Activated CD8-positive, alpha-beta memory T cell treated with anti-CD3 and anti-CD28 coated beads, Interleukin-2, amount 50 U/mL, for 1 hour (primary cell): ENCODE measurements around the gene C13orf46.

ENCODE experiments used
- DNase-seq: peaks from one replicate; pipeline ENCODE4 v3.0.0-alpha.2; 2020; ENCODE audit errors: extremely low read depth

Gene C13orf46

GRCh38 chr13:113970810-113971470 is 2.9 kb downstream of the C13orf46 start:
- DNase-seq: no peak

- no peak for DNase-seq
These were observed 3.8 kb downstream of the C13orf46 start for GRCh38 chr13:113969973-113970611.

GRCh38 chr13:113969311-113969972 is 4.4 kb downstream of the C13orf46 start:
- DNase-seq: no peak

DNA sequence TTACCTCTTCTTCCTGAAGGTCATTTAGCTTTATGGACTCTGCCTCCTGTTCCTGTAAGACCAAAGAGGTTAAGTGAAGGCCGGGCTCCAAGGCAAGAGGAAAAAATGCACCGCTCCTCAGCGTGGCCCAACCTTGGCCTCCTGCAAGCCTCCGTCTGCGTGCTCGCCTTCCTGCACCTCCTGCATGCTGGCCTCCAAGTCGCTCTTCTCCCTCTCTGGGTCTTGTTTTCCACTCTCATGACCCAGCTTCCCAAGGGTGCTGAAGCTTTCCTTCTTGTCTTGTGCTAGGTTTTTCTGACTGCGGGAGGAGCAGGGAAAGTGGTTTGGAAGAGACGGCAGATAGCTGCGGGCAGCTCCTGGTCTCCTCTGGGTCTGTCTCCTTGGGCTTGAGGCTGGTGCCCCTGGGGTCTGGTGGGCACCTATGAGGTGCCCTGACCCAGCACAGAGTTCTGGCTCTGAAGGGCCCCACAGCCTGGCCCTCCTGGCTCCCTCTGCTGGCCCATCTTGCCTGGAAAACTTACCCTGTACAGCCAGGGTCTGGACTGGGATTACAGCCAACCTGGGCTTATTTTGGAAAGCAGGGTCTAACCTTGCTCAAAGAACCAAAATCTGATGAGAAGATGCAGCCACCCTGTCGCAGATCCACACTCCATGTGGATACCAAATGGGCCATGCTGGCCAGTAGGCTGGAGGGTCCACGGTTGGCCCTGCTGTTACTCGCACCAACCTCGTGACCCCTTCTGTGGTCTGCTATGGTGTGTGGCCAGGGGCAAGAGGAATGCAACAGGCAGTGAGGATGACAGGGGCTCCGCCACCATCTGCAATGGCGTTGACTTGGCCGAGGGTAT is 5.2 kb downstream of the C13orf46 start:
- DNase-seq: no peak

DNA sequence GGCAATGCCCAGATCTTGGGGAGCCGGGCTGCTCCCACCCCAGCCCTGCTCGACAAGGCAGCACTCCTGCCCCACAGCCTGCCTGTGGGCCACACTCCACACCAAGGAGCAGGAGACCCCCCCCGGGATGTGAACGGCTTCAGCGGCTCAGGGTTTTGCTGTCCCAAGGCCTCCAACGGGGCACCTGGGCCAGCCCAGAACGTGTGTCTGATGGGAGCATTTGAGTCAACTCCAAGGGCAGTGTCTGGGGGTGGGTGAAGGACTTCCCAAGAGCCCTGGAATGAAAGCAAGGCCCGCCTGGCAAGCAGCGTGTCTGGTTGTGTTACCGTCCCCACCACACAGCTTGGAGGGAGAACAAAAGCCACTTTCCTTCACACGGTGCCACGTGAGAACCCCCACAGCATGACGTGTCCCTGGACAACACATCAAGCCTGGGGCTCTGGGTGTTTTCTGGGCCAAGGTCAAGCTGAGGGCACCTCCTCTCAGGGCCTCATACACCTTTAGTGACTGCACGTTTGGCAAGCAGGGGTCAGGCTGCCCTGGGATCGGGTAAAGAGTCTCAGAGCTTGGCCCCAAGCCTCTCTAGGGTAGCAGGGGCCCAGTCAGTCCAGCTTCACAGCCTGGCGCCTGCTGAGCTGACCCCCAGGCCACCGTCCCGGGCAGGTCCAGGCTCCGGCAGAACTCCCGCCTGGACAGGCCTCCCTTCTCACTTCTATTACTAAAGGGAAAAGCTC is 6.0 kb downstream of the C13orf46 start:
- DNase-seq: no peak

DNA sequence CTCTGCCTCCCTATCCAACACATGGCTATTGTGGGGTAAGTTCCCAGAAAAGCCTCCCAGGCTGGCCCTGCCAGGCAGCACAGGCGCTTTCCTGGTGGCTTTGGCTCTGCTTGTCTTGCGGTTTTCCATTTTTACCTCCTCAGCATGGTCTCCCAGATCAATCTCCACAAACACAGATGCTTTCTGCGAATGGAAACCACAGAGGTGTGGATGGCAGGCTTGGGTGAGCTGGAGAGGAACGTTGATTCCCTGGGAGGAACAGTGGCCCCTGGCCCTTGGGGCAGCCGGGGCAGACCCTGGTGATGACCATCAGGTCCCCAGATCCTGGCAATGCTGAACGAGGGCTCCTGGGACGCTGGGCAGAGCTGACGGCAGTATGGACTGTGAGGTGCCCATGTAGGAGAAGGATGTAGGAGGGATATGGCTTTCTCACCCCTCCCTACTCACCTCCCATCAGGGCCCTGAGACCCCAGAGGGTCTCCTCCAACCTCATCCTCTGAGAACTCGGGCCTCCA is 6.6 kb downstream of the C13orf46 start:
- DNase-seq: no peak

- DNase-seq: no peak
These were observed 7.7 kb downstream of the C13orf46 start for GRCh38 chr13:113965968-113966884.

DNA sequence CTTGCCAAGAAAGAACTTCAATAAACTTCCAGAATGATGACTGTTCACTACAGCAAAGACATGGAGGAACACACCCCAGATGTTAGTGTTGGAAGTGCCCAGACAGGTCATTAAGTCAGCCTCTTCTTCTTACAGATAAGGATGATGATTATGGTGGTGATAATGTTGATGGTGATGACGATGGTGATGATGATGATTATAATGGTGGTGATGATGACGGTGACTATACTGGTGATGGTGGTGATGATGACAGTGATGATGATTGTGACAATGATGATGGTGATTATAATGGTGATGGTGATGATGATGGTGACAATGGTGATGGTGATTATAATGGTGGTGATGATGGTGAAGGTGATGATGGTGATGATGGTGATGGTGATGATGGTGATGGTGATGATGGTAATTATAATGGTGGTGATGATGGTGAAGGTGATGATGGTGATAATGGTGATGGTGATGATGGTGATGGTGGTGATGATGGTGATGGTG is 8.4 kb downstream of the C13orf46 start:
- DNase-seq: no peak

DNA sequence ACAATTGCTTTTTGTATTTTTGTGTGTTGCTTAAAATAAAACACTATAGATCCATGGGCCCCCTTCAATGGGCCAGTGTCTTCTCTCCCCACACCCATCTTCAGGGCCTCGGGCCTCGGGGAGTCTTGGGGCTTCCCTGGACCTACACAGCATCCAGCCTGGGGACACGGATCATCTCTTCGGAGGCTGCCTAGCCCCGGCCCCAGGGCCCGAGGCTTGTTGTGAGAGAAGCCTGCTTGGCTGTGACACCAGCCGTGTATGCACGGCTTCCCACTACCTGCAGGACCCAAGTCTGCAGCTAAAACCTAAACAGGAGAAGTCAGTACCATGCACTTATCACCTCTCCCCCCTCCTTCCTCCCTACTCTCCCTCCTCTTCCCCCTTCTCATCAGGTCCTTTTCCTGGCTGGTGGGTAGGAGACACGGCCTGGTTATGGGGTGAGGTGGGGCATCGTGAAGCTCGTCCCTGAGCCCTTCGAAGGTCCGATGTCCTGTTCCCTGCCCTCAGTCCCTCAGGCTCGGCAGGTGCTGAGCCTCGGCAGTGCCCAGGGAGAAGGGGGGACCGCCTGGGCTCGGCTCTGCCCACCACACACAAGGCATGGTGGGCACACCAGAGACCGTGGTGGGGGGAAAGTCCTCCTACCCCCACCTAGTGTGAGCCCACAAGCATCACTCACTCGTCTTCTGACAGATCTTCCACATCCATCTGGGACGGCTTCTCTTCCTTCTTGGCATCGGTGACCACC is 9.5 kb downstream of the C13orf46 start:
- DNase-seq: no peak

GRCh38 chr13:113963376-113963775 is 10.5 kb downstream of the C13orf46 start:
- DNase-seq: no peak

DNA sequence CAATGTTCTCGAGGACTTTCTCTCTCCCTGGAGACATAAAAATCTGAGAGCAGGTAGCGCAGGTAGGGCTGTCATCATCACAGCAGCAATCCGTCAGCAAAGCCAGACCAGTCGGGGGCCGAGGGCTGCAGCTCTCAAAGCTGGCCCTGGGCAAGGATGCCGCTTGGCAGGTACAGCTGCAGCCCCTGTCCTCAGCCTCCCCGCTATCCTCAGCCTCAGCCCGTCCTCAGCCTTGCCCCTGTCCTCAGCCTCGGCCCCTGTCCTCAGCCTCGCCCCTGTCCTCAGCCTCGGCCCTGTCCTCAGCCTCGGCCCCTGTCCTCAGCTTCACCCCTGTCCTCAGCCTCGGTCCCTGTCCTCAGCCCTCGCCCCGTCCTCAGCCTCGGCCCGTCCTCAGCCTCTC is 10.9 kb downstream of the C13orf46 start:
- DNase-seq: no peak

GRCh38 chr13:113962386-113962785 is 11.5 kb downstream of the C13orf46 start:
- DNase-seq: no peak

DNA sequence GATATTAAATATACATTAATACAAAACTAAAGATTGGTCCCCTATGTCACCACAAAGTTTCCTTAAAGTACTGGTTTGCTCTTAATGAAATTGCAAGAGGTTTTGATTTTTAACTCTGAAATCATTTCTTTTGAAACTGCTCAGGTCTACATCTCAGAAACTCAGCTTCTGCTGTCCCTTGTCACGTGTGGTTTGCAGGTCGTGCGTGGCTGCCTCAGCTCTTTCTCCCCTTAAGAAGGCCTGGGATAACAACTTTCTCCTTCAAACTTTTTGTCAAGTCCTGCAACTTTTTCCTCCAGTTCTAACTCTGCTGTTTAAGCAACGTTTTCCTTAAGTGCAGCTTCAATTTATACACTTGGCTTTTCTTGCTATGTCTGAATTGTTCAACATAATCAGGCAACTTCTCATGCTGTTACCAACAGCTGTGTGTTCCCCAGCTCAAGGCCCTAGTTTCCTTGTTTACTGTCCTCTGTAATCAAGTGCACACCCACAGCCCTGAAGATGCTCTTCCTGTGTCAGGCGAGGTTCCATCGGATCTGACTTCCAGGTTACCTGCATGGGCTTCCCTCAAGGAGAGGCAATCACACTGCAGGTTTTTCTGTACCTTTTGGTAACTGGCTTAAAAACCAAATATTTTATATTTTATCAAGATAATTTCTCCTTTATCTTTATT is 13.5 kb downstream of the C13orf46 start:
- DNase-seq: no peak

- no peak for DNase-seq
These were observed 14.7 kb downstream of the C13orf46 start for GRCh38 chr13:113959198-113959597.

- no peak for DNase-seq
These were observed 15.5 kb downstream of the C13orf46 start for GRCh38 chr13:113958373-113958772.

- DNase-seq: no peak
These were observed 17.3 kb downstream of the C13orf46 start for GRCh38 chr13:113956571-113956970.

DNA sequence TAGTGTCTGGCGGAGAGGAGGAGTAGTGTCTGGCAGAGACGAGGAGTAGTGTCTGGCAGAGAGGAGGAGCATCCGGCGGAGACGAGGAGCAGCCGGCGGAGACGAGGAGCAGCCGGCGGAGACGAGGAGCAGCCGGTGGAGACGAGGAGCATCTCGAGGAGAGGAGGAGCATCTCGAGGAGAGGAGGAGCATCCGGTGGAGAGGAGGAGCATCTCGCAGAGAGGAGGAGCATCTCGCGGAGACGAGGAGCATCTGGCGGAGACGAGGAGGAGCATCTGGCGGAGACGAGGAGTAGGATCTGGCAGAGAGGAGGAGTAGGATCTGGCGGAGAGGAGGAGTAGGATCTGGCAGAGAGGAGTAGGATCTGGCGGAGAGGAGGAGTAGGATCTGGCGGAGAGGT is 18.2 kb downstream of the C13orf46 start:
- DNase-seq: no peak

DNA sequence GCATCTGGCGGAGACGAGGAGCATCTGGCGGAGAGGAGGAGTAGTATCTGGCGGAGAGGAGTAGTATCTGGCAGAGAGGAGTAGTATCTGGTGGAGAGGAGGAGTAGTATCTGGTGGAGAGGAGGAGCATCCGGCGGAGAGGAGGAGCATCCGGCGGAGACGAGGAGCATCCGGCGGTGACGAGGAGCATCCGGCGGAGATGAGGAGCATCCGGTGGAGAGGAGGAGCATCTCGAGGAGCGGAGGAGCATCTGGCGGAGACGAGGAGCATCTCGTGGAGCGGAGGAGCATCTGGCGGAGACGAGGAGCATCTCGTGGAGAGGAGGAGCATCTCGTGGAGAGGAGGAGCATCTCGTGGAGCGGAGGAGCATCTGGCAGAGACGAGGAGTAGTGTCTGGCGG is 18.6 kb downstream of the C13orf46 start:
- DNase-seq: no peak
